Measurements from ENCODE around the gene SPRED2. TPM values are rescaled to one million over a fixed set of nuclear protein-coding genes. Genes with fewer than 3 reads are reported as not detected.

Gene SPRED2
- polyA plus RNA-seq, 1 donor from 2014 or later = 5.3 TPM

DNA sequence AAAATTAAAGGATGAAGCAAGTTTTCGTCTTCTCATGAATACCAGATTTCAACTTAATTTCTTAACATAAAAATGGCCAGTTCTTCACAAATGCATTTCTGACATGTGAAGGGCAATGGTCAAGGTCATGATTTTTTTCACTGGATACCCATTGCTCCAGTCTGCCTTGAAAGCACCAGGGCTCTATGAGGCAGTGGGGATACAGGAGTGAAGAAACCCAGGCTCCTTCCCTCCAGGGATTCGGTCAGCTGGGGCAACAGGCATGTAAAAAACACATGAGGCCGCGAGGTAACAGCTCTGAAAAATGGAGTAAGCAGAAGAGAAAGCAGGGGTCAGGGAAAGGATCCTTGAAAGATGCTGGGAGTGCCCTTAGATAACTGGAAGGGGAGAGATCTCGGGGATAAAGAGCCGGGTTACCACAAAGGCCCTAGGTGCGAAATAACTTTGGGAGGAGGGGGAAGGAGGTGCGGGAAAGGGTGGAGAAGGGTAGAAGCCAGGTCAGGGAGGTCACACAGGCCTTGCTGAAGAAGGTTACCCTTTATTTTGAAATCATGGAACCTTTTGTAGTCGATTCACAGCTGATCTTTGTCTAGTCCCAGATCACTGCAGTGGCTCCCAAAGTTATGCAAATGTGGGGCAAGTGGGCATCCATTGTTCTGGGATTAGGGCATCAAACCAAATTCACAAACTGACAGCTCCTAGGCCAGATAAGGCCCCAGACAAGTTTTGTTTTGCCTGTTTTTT, 5.2 kb upstream of the SPRED2 start:
- TF ChIP-seq SMC3 (conservative IDR thresholded peaks at IDR 0.05; ENCODE audit: poor library complexity) (no peak), RAD21 (conservative IDR thresholded peaks at IDR 0.05) (no peak), EP300 (conservative IDR thresholded peaks at IDR 0.05; ENCODE audit: poor library complexity, severe bottlenecking) (no peak), MXI1 (conservative IDR thresholded peaks at IDR 0.05; ENCODE audit: poor library complexity, severe bottlenecking) (no peak), TAF1 (IDR thresholded peaks at IDR 0.05; ENCODE audit: low read depth) (no peak), EZH2 (IDR thresholded peaks at IDR 0.05; ENCODE audit: borderline replicate concordance, insufficient read depth, low read length, poor library complexity, severe bottlenecking) (no peak), CTCF (IDR thresholded peaks at IDR 0.05; ENCODE audit: poor library complexity, severe bottlenecking) (no peak)
- TF ChIP-seq, protein P1, sequence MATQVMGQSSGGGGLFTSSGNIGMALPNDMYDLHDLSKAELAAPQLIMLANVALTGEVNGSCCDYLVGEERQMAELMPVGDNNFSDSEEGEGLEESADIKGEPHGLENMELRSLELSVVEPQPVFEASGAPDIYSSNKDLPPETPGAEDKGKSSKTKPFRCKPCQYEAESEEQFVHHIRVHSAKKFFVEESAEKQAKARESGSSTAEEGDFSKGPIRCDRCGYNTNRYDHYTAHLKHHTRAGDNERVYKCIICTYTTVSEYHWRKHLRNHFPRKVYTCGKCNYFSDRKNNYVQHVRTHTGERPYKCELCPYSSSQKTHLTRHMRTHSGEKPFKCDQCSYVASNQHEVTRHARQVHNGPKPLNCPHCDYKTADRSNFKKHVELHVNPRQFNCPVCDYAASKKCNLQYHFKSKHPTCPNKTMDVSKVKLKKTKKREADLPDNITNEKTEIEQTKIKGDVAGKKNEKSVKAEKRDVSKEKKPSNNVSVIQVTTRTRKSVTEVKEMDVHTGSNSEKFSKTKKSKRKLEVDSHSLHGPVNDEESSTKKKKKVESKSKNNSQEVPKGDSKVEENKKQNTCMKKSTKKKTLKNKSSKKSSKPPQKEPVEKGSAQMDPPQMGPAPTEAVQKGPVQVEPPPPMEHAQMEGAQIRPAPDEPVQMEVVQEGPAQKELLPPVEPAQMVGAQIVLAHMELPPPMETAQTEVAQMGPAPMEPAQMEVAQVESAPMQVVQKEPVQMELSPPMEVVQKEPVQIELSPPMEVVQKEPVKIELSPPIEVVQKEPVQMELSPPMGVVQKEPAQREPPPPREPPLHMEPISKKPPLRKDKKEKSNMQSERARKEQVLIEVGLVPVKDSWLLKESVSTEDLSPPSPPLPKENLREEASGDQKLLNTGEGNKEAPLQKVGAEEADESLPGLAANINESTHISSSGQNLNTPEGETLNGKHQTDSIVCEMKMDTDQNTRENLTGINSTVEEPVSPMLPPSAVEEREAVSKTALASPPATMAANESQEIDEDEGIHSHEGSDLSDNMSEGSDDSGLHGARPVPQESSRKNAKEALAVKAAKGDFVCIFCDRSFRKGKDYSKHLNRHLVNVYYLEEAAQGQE (IDR thresholded peaks at IDR 0.05; ENCODE audit: borderline replicate concordance) = no peak
- Histone ChIP-seq H4K20me1 (ENCODE audit: insufficient read depth) (no peaks in the 10 kb centered on the region), H3K9ac (ENCODE audit: low read length) (peak overlapping the region; percentile 95), H3F3A (ENCODE audit: insufficient read depth, low read length, poor library complexity, severe bottlenecking) (peaks cover 7% of the 10 kb centered on the region), H3K9me3 (ENCODE audit: low read length) (no peaks in the 10 kb centered on the region), H2AFZ (ENCODE audit: low read depth, low read length) (no peak overlapping the region), H3K36me3 (ENCODE audit: insufficient read depth, low read length) (no peaks in the 10 kb centered on the region), H3K27ac (ENCODE audit: low read length) (no peak overlapping the region), H3K79me2 (replicated peaks; ENCODE audit: insufficient read depth, low read length) (no peaks in the 10 kb centered on the region), H3K27me3 (ENCODE audit: insufficient read depth, low read depth, low read length) (no peaks in the 10 kb centered on the region), H3K4me3 (ENCODE audit: low read length) (peak overlapping the region; percentile 88), H3K4me2 (ENCODE audit: low read length) (peak overlapping the region; percentile 37), H3K9me2 (ENCODE audit: insufficient read depth, low read length) (no peaks in the 10 kb centered on the region)

GRCh38 chr2:65436824-65437221, 4.4 kb upstream of the SPRED2 start:
- no peak overlapping the region for H2AFZ ChIP-seq (ENCODE audit: low read depth, low read length)
- H4K20me1 ChIP-seq (ENCODE audit: insufficient read depth) = no peaks in the 10 kb centered on the region
- no peaks in the 10 kb centered on the region for H3K27me3 ChIP-seq (ENCODE audit: insufficient read depth, low read depth, low read length)
- no peaks in the 10 kb centered on the region for H3K36me3 ChIP-seq (ENCODE audit: insufficient read depth, low read length)
- peak overlapping the region; percentile 37 for H3K4me2 ChIP-seq (ENCODE audit: low read length)
- H3K9me3 ChIP-seq (ENCODE audit: low read length) = no peaks in the 10 kb centered on the region
- peak overlapping the region; percentile 97 for H3K27ac ChIP-seq (ENCODE audit: low read length)
- H3K4me3 ChIP-seq (ENCODE audit: low read length) = peak overlapping the region; percentile 88
- peak overlapping the region; percentile 95 for H3K9ac ChIP-seq (ENCODE audit: low read length)
- no peaks in the 10 kb centered on the region for H3K9me2 ChIP-seq (ENCODE audit: insufficient read depth, low read length)
- peaks cover 7% of the 10 kb centered on the region for H3F3A ChIP-seq (ENCODE audit: insufficient read depth, low read length, poor library complexity, severe bottlenecking)
- TF ChIP-seq TAF1 (IDR thresholded peaks at IDR 0.05; ENCODE audit: low read depth) = no peak
- TF ChIP-seq POLR2AphosphoS5 (IDR thresholded peaks at IDR 0.05) = no peak
- TF ChIP-seq EZH2 (IDR thresholded peaks at IDR 0.05; ENCODE audit: borderline replicate concordance, insufficient read depth, low read length, poor library complexity, severe bottlenecking) = no peak
- TF ChIP-seq, protein P1 (IDR thresholded peaks at IDR 0.05; ENCODE audit: borderline replicate concordance) = no peak
- no peak for TF ChIP-seq MXI1 (conservative IDR thresholded peaks at IDR 0.05; ENCODE audit: poor library complexity, severe bottlenecking)
- TF ChIP-seq SMC3 (conservative IDR thresholded peaks at IDR 0.05; ENCODE audit: poor library complexity) = peak; percentile 40
- TF ChIP-seq CTCF (IDR thresholded peaks at IDR 0.05; ENCODE audit: poor library complexity, severe bottlenecking) = no peak
- peak; percentile 16 for TF ChIP-seq RAD21 (conservative IDR thresholded peaks at IDR 0.05)
- TF ChIP-seq EP300 (conservative IDR thresholded peaks at IDR 0.05; ENCODE audit: poor library complexity, severe bottlenecking) = peak; percentile 12
- H3K79me2 ChIP-seq (replicated peaks; ENCODE audit: insufficient read depth, low read length) = no peaks in the 10 kb centered on the region
